T follicular helper cell (primary cell): ENCODE measurements around the gene ALDH3A2.

Source experiments
- DNase-seq: peaks from one replicate; pipeline ENCODE4 v3.0.0-alpha.2; 2020; ENCODE audit warnings: low read depth

ALDH3A2 gene

GRCh38 chr17:19716108-19717030 is 67.8 kb downstream of the ALDH3A2 start, which contains the start of gene SLC47A2:
Gene SLC47A2 (minus strand): TSS chr17:19716584. CDS start chr17:19716555, 29 bp downstream.
- no peak for DNase-seq

GRCh38 chr17:19717031-19717360 is 68.4 kb downstream of the ALDH3A2 start:
- no peak for DNase-seq

GRCh38 chr17:19717411-19717908 is 68.9 kb downstream of the ALDH3A2 start:
- no peak for DNase-seq

GRCh38 chr17:19718041-19718612 is 69.6 kb downstream of the ALDH3A2 start:
- no peak for DNase-seq

GRCh38 chr17:19718613-19719354 is 70.2 kb downstream of the ALDH3A2 start:
- DNase-seq, result no peak

GRCh38 chr17:19719355-19720209 is 71.0 kb downstream of the ALDH3A2 start:
- DNase-seq, result no peak

GRCh38 chr17:19720210-19720475 is 71.6 kb downstream of the ALDH3A2 start:
- DNase-seq, result no peak

GRCh38 chr17:19720631-19721426 is 72.3 kb downstream of the ALDH3A2 start:
- DNase-seq, result no peak

- DNase-seq, result no peak
Measured at GRCh38 chr17:19723964-19724363, 75.4 kb downstream of the ALDH3A2 start.

- DNase-seq, result no peak
Measured at GRCh38 chr17:19724501-19725420, 76.2 kb downstream of the ALDH3A2 start.

GRCh38 chr17:19725486-19725885 is 76.9 kb downstream of the ALDH3A2 start:
- no peak for DNase-seq

- DNase-seq, result no peak
Measured at GRCh38 chr17:19726631-19727376, 78.3 kb downstream of the ALDH3A2 start.
